NOMO-1 treated with dmso at 0.1 percent for 144 hours (cell line): Measurements from ENCODE around the gene LRSAM1.
A peak's percentile ranks its signal among the peaks of the same experiment; 100 is the strongest.

Experiments
- DNase-seq: peaks from one replicate; lab custom pipeline; 2025; ENCODE audit not compliant: unreplicated experiment; lab: John Stamatoyannopoulos, UW

Gene LRSAM1

DNA sequence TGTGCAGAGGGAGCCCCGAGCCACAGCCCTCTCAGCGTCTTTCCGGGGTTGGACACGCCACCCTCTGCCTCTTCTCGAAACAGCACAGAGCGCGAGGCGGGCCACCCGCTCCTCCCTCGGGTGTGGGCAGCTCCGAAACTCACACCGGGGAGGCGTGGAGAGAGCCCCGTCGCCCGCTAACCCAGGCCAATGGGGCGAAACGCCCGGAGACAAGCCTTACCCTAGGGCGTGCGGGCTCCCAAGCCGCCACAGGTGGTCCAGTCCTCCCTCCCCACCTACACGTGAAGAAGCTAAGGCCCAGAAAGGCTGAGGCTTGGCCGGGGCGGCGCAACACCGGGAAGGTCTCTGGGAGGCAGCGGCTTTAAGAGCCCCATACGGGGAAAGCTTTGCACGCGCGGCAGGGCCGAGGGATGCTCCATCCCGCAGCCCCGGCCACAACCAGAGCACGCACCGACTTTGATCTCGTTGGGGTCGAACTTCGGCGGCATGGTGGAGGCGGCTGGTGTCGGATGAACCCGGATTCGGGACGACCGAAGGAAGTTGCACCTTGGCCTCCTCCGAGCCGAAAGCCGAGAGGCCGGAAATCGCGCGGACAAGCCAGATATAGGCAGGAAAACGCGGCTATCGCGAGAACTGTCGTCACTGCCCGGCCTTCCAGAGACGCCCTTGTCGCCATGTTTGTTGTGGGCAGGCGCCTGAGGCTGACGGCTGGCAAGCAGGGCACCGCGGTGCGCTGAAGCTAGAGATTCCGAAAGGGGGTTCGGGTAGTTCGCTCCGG, at the start of gene LRSAM1, which contains the start of gene RPL12:
Gene LRSAM1, plus strand, starts transcription at position 681 of the 778 bp plus-strand sequence. CDS start 3,018 bp downstream, outside the sequence.
Gene RPL12, minus strand, starts transcription at position 577 of the 778 bp plus-strand sequence. Its CDS starts 89 bp downstream, at position 488.
- DNase-seq = peak; percentile 86

DNA sequence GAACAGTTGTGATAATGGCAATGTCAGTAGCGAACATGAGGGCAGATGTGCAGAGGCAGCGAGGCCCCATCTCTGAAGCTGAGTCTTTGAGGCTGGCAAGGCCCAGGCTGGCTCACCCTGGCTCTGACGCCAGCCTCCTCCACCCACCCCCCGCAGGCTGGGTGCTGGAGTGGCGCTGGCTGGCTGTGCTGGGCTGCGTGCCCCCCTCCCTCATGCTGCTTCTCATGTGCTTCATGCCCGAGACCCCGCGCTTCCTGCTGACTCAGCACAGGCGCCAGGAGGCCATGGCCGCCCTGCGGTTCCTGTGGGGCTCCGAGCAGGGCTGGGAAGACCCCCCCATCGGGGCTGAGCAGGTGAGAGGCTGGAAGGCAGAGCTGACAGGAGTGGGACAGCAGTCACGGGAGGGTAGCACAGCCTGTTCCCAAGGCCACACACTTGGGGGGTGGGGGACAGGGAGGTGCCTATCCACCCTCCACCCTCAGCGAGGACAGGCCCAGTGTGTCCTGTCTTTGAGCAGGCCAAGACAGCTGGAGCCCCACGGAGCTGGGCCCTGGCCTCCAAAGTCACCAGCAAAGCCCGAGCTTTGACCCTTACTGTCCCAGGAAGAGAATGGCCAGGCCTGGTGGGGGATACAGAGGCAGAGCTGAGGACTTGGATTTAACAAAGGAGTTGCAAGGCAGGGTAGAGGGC, 48.8 kb upstream of the LRSAM1 start:
- no peak for DNase-seq

DNA sequence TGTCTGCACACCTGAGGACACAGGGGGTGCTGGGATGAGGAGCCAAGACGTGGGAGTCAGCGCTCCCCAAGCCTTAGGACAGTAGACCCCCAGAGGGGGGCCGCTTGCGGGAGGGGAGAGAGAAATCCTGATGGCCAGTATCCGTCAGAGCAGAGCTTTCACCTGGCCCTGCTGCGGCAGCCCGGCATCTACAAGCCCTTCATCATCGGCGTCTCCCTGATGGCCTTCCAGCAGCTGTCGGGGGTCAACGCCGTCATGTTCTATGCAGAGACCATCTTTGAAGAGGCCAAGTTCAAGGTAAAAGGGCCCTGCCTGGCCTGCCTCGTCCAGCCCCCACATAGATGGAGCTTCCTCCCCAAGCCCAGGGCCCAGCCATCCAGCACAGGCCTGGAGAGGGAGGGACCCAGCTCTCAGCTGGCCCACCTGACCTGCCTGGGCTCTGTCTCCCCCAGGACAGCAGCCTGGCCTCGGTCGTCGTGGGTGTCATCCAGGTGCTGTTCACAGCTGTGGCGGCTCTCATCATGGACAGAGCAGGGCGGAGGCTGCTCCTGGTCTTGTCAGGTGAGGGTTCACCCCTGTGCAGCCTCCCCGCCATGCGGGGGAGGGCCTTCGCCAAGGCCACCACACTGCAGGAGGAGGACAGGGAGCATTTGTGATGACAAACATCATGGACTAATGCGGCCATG, 47.7 kb upstream of the LRSAM1 start:
- no peak for DNase-seq

DNA sequence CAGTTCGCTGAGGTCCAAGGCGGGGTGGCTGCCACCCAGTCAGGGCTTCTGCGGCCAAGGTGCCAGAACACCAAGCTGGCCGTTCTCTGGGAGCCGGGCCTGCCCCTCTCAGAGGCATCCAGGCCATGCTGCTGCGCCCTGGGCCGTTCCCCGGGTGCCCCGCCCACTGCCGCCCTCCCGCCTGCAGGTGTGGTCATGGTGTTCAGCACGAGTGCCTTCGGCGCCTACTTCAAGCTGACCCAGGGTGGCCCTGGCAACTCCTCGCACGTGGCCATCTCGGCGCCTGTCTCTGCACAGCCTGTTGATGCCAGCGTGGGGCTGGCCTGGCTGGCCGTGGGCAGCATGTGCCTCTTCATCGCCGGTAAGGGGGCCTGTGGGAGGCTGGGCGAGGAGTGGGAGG, 46.7 kb upstream of the LRSAM1 start:
- DNase-seq = no peak

- no peak for DNase-seq
Measured at GRCh38 chr9:127405344-127406125, 45.8 kb upstream of the LRSAM1 start.

DNA sequence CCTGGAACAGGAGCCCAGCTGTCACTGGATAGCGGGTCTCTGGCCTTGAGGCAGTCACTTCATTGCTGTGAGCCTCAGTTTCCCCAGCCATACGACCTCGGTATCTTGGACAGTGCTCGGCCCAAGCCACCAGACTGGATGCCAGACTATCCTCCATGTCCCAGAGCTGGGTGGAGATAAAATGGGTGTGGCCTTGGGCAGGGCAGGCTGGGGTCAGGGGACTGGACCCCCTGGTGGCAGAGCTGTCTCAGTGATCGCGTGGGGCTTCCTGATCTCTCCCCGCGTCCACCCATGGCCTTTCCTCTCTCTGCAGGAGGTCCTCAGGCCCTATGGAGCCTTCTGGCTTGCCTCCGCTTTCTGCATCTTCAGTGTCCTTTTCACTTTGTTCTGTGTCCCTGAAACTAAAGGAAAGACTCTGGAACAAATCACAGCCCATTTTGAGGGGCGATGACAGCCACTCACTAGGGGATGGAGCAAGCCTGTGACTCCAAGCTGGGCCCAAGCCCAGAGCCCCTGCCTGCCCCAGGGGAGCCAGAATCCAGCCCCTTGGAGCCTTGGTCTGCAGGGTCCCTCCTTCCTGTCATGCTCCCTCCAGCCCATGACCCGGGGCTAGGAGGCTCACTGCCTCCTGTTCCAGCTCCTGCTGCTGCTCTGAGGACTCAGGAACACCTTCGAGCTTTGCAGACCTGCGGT, 44.4 kb upstream of the LRSAM1 start:
- DNase-seq = no peak

DNA sequence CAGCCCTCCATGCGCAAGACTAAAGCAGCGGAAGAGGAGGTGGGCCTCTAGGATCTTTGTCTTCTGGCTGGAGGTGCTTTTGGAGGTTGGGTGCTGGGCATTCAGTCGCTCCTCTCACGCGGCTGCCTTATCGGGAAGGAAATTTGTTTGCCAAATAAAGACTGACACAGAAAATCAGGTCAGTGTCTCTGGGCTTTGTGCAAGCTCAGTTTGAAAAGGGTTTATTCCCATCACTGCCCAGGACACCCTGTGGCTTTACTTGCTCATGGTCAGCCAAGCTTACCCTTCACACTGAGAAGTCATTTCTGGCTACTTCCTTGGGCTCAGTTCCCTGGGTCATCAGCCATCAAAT, 43.8 kb upstream of the LRSAM1 start:
- DNase-seq = no peak

GRCh38 chr9:127411122-127411521, 40.2 kb upstream of the LRSAM1 start:
- no peak for DNase-seq

DNA sequence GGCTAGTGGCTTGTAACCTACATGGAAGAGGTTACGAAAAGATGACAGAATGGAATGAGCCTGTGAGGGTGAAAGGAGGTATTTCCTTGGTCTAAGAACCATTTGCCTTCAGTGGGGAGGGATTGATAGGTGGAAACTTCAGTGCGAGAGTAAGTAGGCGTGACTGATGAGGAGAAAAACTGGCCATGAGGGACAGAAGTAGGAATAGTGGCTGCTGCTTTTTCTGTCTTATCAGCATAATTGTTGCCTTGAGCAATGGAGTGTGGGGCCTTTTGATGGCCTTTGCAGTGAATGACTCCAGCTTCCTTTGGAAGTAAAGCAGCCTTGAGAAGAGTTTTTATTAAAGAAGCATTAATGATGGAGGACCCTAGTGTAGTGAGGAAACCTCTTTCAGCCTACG, 36.2 kb upstream of the LRSAM1 start:
- DNase-seq = no peak

DNA sequence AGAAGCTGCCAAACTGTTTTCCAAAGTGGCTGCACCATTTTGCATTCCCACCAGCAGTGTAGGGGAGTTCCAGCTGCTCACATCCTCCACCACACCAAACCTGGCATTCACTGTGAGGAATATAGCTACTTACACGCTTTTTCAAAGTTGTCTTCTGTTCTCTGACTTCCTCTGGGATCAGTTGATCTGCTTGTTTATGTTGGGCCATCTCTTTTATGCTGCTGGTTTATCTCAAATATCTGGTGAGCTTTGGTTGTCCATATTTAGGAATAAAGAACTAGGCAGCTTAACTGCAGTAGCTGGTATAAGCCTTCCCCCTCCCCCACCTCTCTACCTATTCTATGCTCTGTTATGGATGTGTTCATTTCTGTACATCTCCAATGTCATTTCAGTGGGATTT, 35.7 kb upstream of the LRSAM1 start:
- no peak for DNase-seq

DNA sequence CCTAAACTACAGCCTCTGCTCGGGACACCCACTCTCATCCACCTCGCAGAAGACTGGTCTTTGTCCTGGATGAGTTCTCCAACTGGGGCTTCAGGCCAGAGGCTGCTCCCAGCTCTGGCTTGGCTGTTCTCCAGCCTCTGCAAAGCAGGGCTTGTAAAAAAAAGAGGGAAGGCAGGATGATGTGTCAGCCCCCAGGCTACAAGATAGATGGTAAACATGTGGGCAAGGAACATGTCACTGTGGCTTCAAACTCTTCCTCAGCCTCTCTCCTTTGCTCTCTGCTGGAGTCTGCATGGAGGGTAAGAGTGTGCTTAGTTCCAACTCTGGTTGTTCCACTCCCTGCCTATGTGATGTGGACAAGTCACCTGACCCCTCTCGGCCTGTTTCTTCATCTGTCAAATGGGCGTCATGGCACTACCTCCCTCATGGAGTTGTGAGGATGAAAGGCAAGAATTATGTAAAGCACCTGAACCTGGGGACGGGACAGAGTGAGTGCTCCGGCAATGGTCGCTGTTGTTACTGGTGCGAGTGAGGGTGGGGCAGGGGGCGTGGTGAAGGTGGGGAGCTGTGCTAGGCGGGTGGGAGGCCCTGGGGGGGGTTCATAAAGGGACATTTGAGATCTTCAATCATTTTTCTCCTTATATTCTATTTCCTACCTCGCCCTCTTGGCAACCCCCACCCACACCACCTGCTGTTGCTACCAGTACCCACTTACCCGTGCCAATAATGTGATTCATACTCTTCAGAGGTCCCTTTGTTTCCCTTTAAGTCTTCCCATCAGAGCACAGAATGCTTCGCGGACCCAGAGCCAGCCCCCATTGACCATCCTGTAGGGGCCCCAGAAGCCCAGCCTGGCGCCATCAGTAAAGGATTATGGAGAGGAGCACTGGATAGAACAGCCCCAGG, 33.9 kb upstream of the LRSAM1 start:
- DNase-seq = no peak

DNA sequence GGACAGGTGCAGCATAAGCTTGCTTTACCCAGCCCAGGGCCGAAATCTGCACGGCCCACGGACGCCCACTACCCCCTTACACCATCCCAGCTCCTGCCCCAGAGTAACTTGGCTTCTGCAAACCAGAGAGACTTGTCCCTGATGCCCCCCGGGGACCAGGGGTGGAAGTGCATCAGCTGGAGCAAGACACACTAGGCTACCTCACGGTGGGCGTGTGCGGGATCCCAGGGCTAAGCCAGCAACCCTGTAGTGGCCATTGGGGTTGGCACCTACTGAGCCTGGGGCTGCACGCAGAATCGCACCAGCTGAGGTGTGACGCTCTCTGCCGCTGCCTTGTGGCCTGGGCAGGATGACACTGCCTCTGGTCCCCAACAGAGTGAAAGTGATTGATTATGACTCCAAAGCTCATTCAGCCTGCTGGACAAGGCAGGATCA, 33.3 kb upstream of the LRSAM1 start:
- no peak for DNase-seq

DNA sequence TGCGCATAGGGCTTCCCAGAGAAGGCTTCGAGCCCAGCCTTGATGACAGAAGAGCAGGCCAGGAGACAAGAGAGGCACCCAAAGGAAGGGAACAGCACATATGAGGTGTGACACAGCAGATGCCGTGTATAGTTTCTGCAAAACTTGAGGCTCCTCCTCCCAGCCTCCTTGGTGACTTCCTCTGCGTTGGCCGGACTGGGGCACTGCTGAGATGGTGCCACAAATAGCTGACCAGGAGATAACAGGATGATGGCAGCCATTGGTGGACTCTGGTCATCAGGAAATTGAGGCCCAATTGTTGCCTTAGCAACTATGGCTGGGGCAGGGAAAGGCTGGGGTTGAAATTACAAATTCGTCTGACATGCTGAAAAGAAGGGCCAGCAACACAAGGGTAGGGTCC, 32.0 kb upstream of the LRSAM1 start:
- DNase-seq = no peak

GRCh38 chr9:127421057-127421456, 30.3 kb upstream of the LRSAM1 start:
- no peak for DNase-seq

- no peak for DNase-seq
Measured at GRCh38 chr9:127422133-127422782, 29.1 kb upstream of the LRSAM1 start.

GRCh38 chr9:127422787-127423186, 28.5 kb upstream of the LRSAM1 start:
- DNase-seq = no peak

DNA sequence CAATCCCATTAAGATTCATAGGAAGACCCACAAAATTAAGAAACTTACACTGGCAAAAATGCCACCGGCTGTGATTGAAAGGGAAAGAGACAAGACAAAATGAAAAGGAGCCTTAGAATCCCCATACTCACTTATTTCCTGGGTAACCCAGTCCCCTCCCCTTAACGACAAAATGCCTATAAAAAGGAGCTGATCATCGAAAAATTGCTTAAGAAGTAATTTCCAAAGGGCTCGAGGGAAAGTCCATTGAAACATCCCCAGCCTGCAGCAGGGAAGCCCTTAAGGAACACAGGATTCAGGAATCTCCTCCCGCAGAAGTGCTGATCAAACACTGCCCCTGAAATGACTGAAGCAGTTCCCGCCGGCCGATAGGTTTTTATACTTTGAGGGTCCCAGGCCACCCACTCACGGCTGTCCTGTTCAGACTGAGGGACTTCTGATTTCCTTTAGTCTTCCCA, 27.8 kb upstream of the LRSAM1 start:
- no peak for DNase-seq

DNA sequence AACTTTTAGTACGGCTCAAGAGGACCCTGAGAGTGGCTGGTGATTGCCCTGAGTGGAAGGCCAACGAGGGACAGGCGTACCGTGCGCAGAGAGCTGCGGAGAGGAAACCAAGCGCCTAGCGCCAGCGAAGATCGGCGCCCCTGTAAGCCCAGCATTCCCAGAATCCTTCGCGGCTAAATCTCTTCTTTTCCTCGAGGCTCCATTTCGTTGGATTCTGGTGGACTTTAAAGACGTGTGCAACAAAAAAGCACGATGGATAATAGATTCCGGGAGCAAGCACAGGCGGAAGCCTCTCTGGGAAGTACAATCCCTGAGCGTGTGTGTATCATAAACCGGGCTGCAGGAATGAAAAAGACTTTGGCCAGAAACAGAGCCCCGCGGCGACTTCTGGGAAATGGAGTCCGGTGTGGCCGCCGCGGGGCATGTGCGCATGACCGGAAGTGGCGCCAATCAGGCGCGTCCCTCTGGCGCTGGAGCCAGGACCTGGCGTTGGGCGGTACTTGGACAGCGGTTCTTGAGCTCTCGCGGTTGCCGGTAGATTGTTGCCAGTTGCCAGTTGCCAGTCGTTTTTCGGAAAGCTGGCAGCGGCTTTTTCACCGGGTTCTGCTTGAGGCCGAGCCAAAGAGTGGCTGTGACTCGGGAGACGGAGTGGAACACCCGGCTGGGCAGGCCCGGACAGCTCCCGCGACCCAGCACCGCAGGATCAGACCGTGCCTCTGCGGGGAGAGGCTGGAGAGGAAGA, 27.2 kb upstream of the LRSAM1 start, which contains the start of gene ZNF79:
Gene ZNF79, plus strand, starts transcription at position 449 of the 742 bp plus-strand sequence. CDS start 406 bp downstream, outside the sequence.
- peak; percentile 93 for DNase-seq
